ENCODE results near the gene NEFH. TPM values are rescaled to one million over a fixed set of nuclear protein-coding genes. Genes with fewer than 3 reads are reported as not detected.
A peak's percentile ranks its signal among the peaks of the same experiment; 100 is the strongest.
"Not testable (repeated sequence)": the region's sequence is repeated elsewhere in the genome, so short reads cannot be mapped to it uniquely, and the experiment has no call there.

The NEFH gene
- total RNA-seq, 1 donor from 2014 or later, result 0.43 TPM

- Histone ChIP-seq H4K20me1 (ENCODE audit: low read depth) (peaks cover 25% of the 10 kb centered on the region), H3K27me3 (peaks cover 33% of the 10 kb centered on the region), H3K79me2 (ENCODE audit: low read depth) (no peaks in the 10 kb centered on the region), H2AFZ (replicated peaks) (no peak overlapping the region), H3K9ac (no peak overlapping the region), H3K4me3 (no peak overlapping the region), H3K27ac (no peak overlapping the region), H3F3A (ENCODE audit: low read depth) (peaks cover 23% of the 10 kb centered on the region), H3K4me1 (peaks cover 11% of the 10 kb centered on the region), H3K4me2 (no peak overlapping the region), H3K9me3 (ENCODE audit: low read depth) (no peaks in the 10 kb centered on the region), H3K36me3 (no peaks in the 10 kb centered on the region)
- Mint-ChIP-seq H3K4me1 (peaks cover 14% of the 10 kb centered on the region), H3K36me3 (peaks cover 2% of the 10 kb centered on the region), H3K27me3 (ENCODE audit: insufficient read depth, low read depth) (peaks cover 13% of the 10 kb centered on the region), H3K27ac (no peak overlapping the region), H3K4me3 (no peak overlapping the region), H3K9me3 (no peaks in the 10 kb centered on the region)
- DNase-seq (ENCODE audit: low spot score), result no peak
- TF ChIP-seq EZH2phosphoT487 (IDR thresholded peaks at IDR 0.05), result no peak
- no peak for TF ChIP-seq CTCF (IDR thresholded peaks at IDR 0.05)
- no peak for TF ChIP-seq EZH2 (IDR thresholded peaks at IDR 0.05)
Measured at GRCh38 chr22:29484642-29485041, 4.6 kb downstream of the NEFH start.

DNA sequence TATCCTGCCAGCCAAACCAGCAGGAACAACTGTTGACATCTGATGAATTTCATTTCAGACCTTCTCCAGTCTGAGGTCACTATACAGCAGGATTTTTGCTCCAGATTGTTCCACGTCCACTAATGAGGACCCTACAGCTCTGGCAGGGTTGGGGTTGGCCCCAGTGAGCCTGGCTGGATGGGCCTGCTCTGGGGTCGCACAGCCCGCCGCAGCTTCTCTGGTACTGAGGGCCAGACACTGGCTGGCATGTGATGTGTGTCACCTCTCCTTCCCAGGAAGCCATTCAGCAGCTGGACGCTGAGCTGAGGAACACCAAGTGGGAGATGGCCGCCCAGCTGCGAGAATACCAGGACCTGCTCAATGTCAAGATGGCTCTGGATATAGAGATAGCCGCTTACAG lies 5.4 kb downstream of the NEFH start:
- TF ChIP-seq CTCF (IDR thresholded peaks at IDR 0.05) (no peak), EZH2 (IDR thresholded peaks at IDR 0.05) (no peak), EZH2phosphoT487 (IDR thresholded peaks at IDR 0.05) (no peak)
- Histone ChIP-seq H3K79me2 (ENCODE audit: low read depth) (no peaks in the 10 kb centered on the region), H3K27ac (no peak overlapping the region), H3K36me3 (no peaks in the 10 kb centered on the region), H4K20me1 (ENCODE audit: low read depth) (peaks cover 17% of the 10 kb centered on the region), H3K4me1 (peaks cover 11% of the 10 kb centered on the region), H2AFZ (replicated peaks) (no peak overlapping the region), H3K4me2 (no peak overlapping the region), H3K9ac (no peak overlapping the region), H3K4me3 (no peak overlapping the region), H3K9me3 (ENCODE audit: low read depth) (no peaks in the 10 kb centered on the region), H3K27me3 (peaks cover 25% of the 10 kb centered on the region), H3F3A (ENCODE audit: low read depth) (peaks cover 16% of the 10 kb centered on the region)
- peaks cover 11% of the 10 kb centered on the region for H3K27me3 Mint-ChIP-seq (ENCODE audit: insufficient read depth, low read depth)
- no peak overlapping the region for H3K27ac Mint-ChIP-seq
- DNase-seq (ENCODE audit: low spot score), result no peak
- H3K9me3 Mint-ChIP-seq, result no peaks in the 10 kb centered on the region
- H3K4me1 Mint-ChIP-seq, result peaks cover 12% of the 10 kb centered on the region
- H3K36me3 Mint-ChIP-seq, result peaks cover 2% of the 10 kb centered on the region
- no peak overlapping the region for H3K4me3 Mint-ChIP-seq

DNA sequence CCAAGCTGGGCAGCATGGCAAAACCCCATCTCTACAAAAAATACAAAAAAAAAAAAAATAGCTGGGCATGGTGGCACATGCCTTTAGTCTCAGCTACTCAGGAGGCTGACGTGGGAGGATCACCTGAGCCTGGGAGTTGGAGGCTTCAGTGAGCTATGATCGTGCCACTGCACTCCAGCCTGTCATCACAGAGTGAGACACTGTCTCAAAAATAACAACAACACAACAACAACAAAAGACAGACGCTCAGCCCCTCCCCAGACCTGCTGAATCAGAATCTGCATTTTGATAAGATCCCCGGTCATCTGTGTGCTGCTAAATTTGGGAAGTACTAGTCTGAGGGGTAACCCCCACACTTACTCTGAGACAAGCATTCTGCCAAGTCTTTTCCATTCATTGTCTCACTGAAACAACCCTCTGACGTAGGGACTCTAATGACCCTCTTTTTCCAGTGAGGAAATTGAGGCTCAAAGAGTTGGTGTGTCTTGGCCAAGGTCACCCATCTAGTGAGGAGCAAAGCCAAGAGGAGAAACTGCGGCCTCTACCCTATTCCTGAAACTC lies 7.5 kb downstream of the NEFH start:
- TF ChIP-seq CTCF (IDR thresholded peaks at IDR 0.05), result no peak
- no peak for TF ChIP-seq EZH2phosphoT487 (IDR thresholded peaks at IDR 0.05)
- no peak for TF ChIP-seq EZH2 (IDR thresholded peaks at IDR 0.05)
- no peak for DNase-seq (ENCODE audit: low spot score)
- Histone ChIP-seq H3K79me2 (ENCODE audit: low read depth) (no peaks in the 10 kb centered on the region), H3K27me3 (peaks cover 5% of the 10 kb centered on the region), H3K36me3 (no peaks in the 10 kb centered on the region), H3K27ac (no peak overlapping the region), H3K9ac (no peak overlapping the region), H3K4me3 (no peak overlapping the region), H2AFZ (replicated peaks) (no peak overlapping the region), H4K20me1 (ENCODE audit: low read depth) (peaks cover 2% of the 10 kb centered on the region), H3F3A (ENCODE audit: low read depth) (no peaks in the 10 kb centered on the region), H3K9me3 (ENCODE audit: low read depth) (no peaks in the 10 kb centered on the region), H3K4me2 (no peak overlapping the region), H3K4me1 (no peaks in the 10 kb centered on the region)
- Mint-ChIP-seq H3K4me1 (no peaks in the 10 kb centered on the region), H3K9me3 (no peaks in the 10 kb centered on the region), H3K4me3 (no peak overlapping the region), H3K27me3 (ENCODE audit: insufficient read depth, low read depth) (peaks cover 4% of the 10 kb centered on the region), H3K36me3 (peaks cover 2% of the 10 kb centered on the region), H3K27ac (peak overlapping the region; percentile 19)

- H3K4me3 ChIP-seq; H2AFZ ChIP-seq (replicated peaks); H3K4me3 Mint-ChIP-seq; H3K9me3 ChIP-seq (ENCODE audit: low read depth); DNase-seq (ENCODE audit: low spot score); H3K27me3 Mint-ChIP-seq (ENCODE audit: insufficient read depth, low read depth); H3K79me2 ChIP-seq (ENCODE audit: low read depth); H3K9ac ChIP-seq; H4K20me1 ChIP-seq (ENCODE audit: low read depth); H3F3A ChIP-seq (ENCODE audit: low read depth); H3K27me3 ChIP-seq; H3K4me1 ChIP-seq; H3K4me1 Mint-ChIP-seq; H3K27ac Mint-ChIP-seq; H3K36me3 Mint-ChIP-seq; H3K4me2 ChIP-seq; H3K27ac ChIP-seq; H3K9me3 Mint-ChIP-seq; H3K36me3 ChIP-seq: not testable (repeated sequence)
Measured at GRCh38 chr22:29489127-29489780, 9.2 kb downstream of the NEFH start.
